ENCODE measurements around the gene NTM.

NTM gene

DNA sequence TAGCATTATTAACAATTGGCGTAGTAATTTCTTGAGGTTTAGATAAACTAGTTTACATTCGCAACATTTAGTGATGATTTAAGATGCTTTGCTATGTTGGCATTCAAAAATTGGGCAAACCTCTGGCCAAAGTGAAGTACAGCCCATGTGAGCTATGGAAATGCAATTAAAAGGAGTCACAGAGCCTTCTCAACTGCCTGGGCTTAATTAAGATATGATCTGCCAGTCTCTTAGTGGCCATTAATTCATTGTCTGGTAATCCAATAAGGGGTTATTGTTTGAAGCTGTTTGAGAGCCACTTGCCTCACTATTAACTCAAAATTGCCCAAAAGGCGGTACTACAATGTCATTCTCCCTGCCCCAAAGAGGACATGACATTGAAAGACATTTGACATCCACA, 608.9 kb downstream of the NTM start:
- no peak for DNase-seq

DNA sequence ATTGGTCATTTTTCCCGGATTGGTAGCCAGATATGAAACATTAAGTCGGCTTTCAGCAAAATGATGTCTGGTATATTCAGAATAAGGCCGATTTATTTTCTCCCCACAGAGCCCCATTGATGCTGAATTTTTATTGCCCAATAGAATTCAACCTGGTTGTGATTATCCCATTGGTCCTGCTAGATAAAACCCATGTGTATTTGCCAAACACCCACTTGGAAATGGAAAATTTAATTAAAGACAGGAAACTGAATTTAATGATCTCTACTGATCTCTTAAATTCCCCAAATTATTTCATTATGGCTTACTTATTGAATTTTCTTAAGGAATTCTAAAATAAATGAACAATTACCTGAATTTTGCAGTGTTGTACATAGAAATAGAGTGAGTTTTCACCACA, 609.8 kb downstream of the NTM start:
- no peak for DNase-seq

DNA sequence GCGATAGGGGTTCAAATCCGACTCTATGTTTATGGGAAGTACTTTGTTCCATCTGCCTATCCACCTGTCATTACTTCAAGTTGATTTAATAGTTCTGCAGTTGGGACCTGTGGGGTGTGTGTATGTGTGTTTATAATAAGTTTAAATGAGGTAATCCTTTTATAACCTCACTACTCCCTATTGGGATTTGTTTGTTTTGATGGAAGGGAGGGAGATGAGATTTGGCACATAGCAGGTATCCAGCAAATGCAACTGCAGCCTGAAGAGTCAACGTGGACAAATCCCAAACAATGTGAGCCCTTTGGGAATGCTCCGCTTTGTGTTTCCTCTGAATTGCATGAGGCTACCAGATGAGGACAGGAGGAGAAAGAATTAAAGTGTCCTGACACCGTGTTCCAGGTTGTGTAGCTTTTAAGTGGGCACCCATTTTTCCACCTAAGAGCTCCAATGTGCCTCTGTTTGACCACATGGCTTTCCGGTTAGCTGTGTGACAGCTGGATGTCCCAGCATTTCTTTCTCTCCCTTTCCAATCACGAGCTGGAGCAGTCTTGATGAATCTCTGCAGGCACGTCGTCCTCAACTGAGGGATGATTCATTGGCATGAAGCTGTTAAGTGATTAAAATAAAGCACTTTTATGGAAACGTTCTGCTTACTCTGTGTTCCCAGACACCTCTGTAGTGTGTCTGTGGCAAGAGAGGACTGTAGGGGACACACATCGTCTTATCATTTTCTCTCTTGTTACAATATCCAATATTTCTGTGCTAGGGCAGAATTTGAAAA, 610.7 kb downstream of the NTM start:
- peak in 15 of 58 donors; percentile 2 to 51 (median 7) for DNase-seq

DNA sequence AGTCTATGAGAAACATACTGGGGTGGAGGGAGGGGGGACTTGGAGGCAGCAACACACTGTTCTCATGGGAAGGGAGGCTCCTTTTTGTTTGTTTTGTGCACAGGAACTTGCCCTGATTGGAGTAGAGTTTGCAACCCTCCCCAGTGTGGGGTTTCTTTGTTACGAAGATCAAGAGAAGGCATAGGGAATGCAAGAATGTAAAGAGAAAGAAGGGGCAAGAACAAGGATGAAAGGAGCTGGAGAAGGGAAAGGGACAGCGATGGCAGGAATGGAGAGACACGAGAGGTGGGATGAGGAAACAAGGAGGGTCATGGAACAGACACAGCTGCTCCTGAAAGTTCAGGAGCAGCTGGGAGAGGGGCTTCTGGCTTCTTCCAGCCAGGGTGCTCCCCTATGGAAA, 611.7 kb downstream of the NTM start:
- no peak for DNase-seq

DNA sequence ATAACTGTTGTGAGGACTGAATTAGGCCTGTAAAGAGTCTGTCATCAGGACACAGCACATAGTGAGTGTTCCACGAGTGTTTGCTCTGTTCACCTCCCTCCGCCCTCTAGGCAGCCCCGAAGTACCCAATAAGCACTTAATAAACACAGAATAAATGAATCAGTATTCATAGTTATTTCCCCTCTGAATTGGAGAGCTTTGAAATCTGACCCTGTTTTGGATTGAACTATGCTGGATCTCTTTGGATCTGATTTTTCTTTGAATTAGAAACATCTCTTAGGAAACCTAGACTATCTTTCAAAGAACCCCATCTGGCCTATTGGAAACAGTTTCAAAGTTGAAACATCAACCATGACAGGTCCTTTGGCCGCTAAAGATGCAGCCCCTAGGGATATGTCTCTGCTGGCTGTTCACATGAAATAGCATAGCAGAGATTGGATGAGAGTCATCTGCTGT, 615.5 kb downstream of the NTM start:
- no peak for DNase-seq

DNA sequence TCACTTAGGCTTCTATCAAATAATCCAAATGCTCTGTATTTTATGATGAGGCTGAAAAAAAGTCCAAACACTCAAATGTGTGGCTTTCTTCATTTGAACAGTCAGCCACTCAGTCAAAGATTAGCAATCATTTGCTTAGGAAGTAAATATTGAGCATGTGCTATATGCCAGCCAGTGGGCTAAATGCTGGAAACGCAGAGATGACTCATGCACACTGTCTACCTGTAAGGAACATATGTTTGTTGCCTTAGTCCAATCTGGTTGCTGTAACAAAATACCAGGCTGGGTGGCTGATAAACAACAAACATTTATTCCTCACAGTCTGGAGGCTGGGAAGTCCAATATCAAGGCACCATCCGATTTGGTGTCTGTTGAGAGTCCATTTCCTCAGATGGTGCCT, 617.3 kb downstream of the NTM start:
- no peak for DNase-seq

DNA sequence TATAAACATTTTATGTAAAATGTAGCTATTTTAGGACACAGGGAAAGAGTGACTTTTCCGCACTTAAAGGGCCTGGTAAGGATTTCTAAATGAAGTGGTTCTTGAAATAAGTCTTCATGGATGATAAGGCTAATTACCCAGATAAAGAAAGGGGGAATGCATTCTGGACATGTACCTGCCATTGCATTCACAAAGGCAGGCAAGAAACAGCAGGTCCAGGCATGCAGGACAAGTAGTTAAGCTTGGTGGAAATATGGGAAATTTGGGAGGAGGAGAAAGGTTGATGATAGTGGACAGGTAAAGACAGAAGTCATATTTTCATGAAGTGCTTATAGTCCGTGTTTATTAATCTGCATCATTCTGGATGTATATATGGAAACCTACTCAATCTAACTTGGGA, 621.2 kb downstream of the NTM start:
- DNase-seq: no peak

DNA sequence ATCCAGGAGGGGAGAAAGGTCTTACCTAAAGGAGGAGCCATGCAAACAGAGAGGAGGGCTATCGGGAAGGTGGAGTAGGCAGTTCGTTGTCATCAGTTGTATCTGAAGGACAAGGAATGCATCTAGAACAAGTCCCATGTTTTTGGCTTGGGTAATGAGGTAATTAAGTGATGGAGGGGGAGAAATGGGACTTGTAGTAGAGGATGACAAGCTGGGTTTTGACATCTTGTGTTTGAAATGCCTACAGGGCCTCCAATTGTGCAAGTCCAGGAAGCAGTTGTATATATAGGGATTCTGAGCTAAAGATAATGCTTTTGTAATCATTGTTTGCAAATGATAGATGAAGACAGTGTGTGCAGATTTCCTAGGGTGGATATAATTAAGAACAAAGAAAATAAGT, 622.8 kb downstream of the NTM start:
- no peak for DNase-seq

DNA sequence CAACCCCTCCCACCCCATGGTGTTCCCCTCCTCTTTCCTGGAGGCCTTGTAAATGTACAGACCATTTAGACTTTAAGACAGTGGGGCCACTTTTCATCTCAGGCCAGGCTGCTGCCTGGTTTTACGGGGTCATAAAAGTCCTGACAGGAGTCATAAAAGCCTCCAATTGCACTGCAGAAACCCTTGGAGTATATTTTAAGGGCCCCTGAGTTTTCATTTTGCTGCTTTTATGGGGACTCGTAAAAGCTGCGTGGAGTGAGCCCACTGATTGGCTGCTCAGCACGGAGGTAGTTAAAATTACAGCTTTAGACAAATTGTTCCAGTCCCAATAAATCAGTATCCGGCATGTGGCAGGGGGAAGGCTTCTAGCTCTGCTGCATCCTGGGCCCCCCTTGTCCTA, 627.6 kb downstream of the NTM start:
- no peak for DNase-seq

DNA sequence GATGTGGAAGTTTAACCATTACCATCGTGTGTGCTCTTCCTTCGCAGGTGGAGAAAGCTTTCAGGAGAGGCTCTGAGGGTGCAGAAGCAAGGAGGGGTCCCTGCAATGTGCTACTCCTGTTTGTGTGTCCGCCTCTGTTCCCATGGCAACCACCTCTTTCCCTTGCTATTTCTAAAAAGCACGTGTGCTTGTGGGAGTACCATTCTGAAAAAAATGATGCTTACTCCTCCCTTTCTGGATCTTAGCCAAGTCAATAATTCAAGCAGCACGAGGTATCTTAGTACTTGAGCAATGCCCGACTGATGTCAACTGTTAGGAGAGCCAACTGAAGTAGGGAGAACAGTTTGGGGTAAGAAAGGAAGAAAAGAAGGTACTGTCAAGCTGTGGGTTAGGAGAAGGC, 628.7 kb downstream of the NTM start:
- peak in 8 of 58 donors; percentile 8 to 49 (median 25) for DNase-seq

DNA sequence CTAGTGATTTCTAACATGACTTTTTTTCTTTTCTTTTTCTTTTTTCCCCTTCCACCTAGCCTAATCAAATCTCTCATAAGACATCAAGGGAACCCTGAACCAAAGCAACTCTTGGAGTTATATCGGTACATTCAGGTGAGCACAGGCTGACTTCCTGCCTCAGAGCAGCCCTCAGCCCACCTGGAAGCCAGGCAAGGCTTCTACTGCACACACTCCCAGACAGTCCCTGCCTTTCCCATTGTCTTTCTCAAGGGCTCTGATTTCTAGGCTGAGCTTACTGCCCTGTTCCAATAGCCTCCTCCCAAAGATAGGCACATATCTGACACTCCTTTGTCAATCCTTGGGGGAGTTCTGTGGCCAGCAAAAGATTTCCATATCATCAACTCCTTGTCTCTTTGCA, 629.5 kb downstream of the NTM start:
- no peak for DNase-seq

DNA sequence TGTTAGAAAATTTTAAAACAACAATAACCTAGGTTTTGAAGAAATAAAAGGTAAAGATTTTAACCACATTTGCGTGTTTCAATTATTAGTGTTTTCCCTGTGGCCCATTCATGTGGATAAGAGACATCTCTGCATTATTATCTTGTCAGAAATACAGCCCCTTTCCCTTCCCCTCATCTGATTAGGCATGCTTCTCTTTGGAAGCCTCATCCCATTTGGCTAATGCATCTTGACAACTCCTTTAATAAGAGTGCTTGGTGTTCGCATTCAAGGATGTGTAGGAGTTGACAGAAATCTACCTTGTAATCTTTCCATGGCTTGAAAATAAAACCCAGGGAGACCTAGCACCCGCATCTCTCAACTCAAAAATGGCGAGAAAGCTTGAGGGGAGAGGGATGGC, 635.5 kb downstream of the NTM start:
- DNase-seq: no peak

DNA sequence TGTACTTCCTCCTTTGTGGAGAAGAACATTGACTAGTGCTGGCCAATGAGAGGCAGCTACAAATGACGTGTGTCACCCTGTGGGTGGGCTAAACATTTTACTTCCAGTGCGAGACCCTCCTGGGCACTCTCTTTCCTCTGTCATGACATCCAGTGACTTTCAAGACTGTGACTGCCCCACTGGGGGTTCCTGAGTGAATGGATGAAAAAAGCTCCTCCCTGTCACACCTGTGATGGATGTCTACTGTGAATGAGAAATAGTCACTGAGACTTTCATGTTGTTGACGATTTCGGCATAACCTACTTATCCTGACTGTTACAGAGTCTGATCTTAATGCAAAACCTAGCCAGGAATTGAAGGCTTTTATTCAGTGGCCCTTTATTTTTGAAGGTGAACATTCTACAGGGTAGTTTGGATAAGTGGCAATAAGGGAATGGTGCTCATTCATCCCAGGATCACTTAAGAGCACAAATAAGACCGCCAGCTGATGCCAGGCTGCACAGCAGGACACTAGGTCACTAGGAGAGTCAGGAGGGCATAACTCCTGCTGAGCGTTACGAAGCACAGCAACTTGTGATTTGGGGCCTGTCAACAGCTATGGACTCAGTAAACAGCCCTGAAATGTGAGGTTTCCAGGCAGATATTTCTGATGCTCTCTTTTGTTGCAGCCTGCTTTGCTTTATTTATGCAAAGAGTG, 636.6 kb downstream of the NTM start:
- DNase-seq: no peak

DNA sequence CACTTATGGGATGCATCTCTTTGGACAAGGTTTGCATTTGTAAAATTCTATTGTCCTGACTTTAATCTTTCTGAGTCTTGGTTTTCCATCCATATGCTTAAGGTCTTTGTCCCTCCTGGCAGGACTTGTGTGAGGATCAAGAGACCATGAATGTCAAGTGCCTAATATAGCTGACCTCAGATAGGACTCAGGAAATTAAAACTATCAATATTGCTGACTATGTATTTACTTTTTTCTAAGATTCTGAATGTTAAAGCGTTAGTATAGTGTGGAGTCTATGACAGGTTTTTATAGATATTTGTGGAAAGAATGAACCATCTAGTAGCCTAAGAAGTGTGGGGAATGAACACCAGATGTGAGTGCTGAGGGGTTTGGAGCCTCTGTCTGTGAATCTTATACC, 637.8 kb downstream of the NTM start:
- DNase-seq: no peak

DNA sequence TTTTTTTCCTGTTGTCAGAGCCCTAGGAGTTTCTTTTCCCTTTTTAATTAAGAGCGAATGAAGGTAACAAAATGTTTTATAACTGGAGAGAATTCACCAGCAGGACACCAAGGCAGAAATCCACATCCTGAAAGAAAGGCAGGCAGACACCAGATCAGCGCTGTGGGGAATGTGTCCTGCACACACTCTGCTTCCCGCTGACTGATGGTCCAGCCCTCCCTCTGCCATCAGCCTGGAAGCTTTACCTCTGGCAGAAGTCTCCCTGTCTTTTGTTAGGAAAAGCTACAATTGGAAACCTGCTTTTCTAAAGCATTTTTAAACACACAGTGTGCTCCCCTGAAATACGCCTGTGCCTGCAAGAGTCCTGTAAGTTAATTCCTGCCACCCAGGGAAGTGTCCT, 638.5 kb downstream of the NTM start:
- DNase-seq: no peak

DNA sequence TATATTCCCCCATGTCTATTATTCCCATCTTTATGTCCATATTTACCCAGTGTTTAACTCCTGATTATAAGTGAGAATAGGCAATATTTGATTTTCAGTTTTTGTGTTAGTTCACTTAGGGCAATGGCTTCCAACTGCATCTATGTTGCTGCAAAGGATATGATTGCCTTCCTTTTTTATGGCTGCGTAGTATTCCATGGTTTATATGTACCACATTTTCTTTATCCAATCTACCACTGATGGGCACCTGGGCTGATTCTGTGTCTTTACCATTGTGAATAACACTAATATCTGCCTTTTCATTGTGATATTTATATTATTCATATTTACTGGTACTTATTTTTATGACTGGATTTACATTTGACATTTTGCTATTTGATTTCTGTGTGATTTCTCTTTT, 649.6 kb downstream of the NTM start:
- no peak for DNase-seq

DNA sequence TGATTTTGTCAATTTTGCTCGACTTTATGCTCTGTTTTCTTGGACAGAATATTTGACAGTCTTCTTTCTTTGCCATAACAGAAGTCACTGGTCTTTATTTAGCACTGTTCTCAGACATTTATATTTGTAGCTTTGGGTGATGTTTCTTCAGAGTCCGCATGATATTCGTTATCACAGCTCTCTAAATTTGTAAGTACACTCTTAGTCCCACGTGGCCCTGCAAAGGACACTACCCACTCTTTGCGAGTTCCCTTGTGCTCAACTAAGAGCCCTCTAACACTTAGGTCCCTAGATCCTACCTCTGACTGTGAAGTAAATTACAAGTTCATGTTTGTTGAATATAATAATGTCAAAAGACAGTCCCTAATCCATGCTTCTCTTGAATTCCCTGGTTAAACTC, 651.9 kb downstream of the NTM start:
- DNase-seq: peak in 1 of 58 donors; percentile 9

DNA sequence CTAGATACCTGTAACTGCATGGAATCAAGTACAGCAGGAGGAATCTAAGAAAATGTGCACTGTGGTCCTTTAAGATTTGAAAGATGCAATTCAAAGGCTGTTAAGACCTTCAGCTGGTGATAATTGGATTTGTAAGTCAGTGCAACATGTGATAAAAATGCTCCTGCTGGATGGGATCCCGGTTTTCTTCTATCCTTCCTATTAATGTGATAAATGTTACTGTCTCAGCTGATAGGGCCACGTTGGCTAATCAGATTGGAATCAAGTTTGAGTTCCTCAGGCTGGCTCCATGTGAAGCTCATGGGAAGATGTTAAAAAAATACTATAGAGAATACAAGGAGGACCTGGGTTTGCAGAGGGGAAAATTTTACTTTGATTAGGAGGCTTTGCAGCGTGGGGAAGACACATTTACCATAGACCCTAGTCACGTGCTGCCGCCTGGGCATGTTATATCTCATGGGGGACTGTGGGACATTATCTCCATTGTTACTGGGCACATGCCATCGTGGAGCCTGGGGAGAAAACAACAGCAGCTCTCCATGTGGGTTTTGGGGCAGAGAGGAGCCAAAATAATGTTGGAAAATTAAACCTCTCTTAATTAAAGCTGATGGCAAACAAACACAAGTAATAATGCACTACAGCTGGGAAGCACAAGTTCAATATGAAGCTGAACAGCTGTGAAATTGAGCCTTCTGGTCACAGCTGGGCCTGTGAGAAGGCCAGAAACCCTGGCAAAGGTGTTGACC, 652.5 kb downstream of the NTM start:
- DNase-seq: no peak

DNA sequence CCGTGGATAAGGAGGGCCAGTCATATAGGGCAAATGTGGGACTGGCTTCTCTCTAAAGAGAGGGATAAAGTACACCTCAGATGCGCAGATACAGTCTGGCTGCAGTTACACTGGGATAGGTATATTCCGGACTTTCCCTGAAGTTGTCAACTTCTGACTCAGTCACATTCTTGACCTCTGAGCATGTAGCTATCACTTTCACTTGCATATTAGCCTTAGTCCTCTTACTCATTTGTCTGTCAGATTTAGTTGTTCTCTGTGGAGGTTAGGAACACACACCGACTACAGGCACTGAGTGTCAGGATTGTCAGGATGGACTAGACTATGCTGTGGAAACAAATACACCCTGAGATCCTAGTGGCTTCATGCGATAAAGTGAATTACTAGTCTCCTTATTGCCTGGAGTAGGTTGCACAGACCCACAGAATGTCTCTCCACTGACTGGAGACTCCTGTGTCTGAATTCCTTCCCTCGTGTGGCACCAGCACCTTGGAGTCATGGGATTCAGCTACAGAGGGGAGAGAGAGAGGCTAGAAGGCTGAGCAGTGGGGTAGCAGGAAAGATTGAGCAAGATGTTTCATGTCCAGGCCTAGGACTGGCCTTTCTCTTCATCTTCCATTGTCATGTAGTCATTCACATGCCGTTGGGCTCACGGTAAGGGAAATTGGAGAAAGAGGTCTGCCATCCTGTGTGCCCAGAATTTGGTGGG, 654.3 kb downstream of the NTM start:
- no peak for DNase-seq

DNA sequence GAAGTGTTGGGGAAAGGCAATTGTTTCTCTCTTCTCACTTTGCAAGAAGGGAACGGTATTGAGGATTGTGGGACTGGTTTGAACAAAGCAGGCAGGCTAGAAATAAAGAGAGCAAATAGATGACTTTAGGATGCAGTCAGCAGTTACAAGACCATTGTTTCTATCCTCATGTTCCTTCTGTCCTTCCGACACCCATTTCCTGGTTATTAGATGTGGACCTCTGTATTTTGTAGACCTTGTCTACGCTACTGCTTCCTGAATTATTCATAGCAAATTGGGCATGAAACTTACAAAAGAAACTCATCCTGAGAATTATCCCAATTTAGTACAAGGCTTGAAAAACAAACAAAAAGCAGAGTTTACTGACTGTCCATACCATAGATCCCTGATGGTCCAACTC, 656.3 kb downstream of the NTM start:
- DNase-seq: no peak

DNA sequence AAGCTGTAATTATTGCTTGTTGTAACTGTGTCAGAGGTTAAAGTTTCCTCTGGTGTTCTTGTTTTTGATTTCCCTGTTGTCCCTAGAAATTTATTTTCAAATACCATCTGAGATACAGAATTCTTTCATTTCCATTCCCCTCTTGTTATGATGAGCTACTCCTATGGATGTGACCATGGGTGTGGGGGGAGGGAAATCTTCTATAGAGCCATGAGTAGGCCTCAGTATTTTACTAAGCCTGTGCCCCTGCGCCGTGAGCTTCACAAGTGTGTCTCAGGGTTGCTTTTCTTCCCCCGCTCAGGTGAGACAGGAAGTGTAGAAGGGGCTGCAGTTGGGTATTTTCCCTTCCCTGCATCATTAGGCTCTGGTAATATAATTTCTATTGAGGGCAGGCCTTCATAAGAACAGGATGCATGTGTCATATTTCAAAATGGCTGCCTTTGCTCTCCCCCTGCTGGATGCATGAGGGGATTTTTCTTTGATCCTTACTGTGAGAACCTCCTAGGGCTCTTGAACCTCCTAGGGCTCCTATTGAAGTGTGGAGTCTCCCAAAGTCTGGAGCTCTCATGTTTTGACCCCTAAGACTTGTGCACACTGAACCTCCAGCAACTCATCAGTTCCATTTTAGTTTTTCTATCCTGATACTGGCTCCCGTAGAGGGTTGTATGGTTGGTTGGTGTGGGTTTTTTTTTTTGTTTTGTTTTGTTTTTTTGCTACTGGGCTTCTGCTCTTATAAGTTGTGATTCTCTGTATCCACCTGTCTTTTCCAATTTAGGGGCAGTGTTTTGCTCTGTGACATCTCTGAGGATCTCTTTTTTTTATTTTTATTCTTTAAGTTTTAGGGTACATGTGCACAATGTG, 658.2 kb downstream of the NTM start:
- peak in 7 of 58 donors; percentile 13 to 50 (median 19) for DNase-seq
